Panc1 (cell line): Measurements from ENCODE around the gene PLEKHN1. TPM values are rescaled to one million over a fixed set of nuclear protein-coding genes. Genes with fewer than 3 reads are reported as not detected.

Source experiments
- ATAC-seq: fragments of 200-7000 bp; cut with Tn5 transposase; 2 replicates; pipeline ENCODE4 v1.9.1; 2020; ENCODE audit warnings: mild to moderate bottlenecking, moderate library complexity
- BruUV-seq: library from RNA; stranded (reverse); fragments of 400-500 nt; replicated peaks from 2 replicates; lab custom pipeline; 2021; lab: Mats Ljungman, UMichigan
- CTCF ChIA-PET: fragments of 300-600 bp; sonication (Branson Sonifier 250); formaldehyde crosslinking; loops from one replicate; lab custom pipeline; 2022; ENCODE audit warnings: antibody characterized with exemption; lab: Charles Lee
- POLR2A ChIA-PET: fragments of 300-600 bp; sonication (Branson Sonifier 250); formaldehyde crosslinking; loops from one replicate; lab custom pipeline; 2022; ENCODE audit warnings: antibody characterized with exemption; lab: Charles Lee
- DNase-seq: peaks from one replicate; pipeline ENCODE4 v3.0.0-alpha.2; 2010; ENCODE audit warnings: low read depth, low spot score
- H3K27ac ChIP-seq: 2 replicates; pipeline ENCODE4 v1.5.1; 2011; ENCODE audit warnings: mild to moderate bottlenecking, low read length, inconsistent platforms
- H3K27me3 ChIP-seq: fragments of 200-500 bp; sonication (Bioruptor generic); 2 replicates; pipeline ENCODE4 v1.6.0; 2014; ENCODE audit warnings: low read length, inconsistent platforms; ENCODE audit not compliant: control insufficient read depth, insufficient read depth
- H3K36me3 ChIP-seq: fragments of 200-500 bp; sonication (Bioruptor generic); 2 replicates; pipeline ENCODE4 v1.5.1; 2014; ENCODE audit warnings: inconsistent platforms, mild to moderate bottlenecking, low read length, moderate library complexity; ENCODE audit not compliant: control insufficient read depth, insufficient read depth
- H3K4me1 ChIP-seq: 2 replicates; pipeline ENCODE4 v1.5.1; 2011; ENCODE audit warnings: inconsistent platforms, mild to moderate bottlenecking, low read length, moderate library complexity; ENCODE audit not compliant: control insufficient read depth, insufficient read depth
- H3K4me3 ChIP-seq, 2 experiments: 2 replicates each; pipeline ENCODE4 v1.5.1; 2011 to 2012; ENCODE audit warnings: low read depth in 2 of 2, low read length in 2 of 2, mild to moderate bottlenecking in 2 of 2, inconsistent platforms in 1 of 2, moderate library complexity in 1 of 2
- H3K9me3 ChIP-seq: fragments of 200-500 bp; sonication (Bioruptor generic); 2 replicates; pipeline ENCODE4 v1.5.1; 2014; ENCODE audit warnings: low read depth, mild to moderate bottlenecking, inconsistent platforms, low read length, moderate library complexity; ENCODE audit not compliant: control insufficient read depth, insufficient read depth
- POLR2AphosphoS5 ChIP-seq: IDR thresholded peaks from 2 replicates; pipeline ENCODE4 v1.6.1; 2012; ENCODE audit warnings: mild to moderate bottlenecking, low read depth, low read length, moderate library complexity
- SIN3A ChIP-seq: IDR thresholded peaks from 2 replicates; pipeline ENCODE4 v1.6.1; 2012; ENCODE audit warnings: low read depth, mild to moderate bottlenecking, low read length, moderate library complexity, borderline replicate concordance; ENCODE audit not compliant: insufficient read depth
- TCF7L2 ChIP-seq: IDR thresholded peaks from 2 replicates; pipeline ENCODE4 v1.6.1; 2011; ENCODE audit warnings: mild to moderate bottlenecking, low read depth, low read length, inconsistent platforms
- in situ Hi-C: cut with HindIII; loops from 2 replicates; pipeline ENCODE4 v1.10.0; 2016; ENCODE audit warnings: low sequenced_read_pairs, low pct_unique_long_range_greater_than_20kb
- intact Hi-C: fragments of 100-400 bp; cut with micrococcal nuclease; formaldehyde crosslinking; loops from one replicate; pipeline ENCODE4 v1.10.0; 2022; ENCODE audit not compliant: unreplicated experiment
- total RNA-seq: library from RNA; stranded (reverse); gene quantifications from one replicate; pipeline ENCODE4 v1.2.1, GENCODE V29; 2021; ENCODE audit not compliant: unreplicated experiment
- TF ChIP-seq, protein P1 (sequence below), 2 experiments: IDR thresholded peaks; 2 replicates each; pipeline ENCODE4 v1.6.1; 2011 to 2012; ENCODE audit warnings: low read depth in 2 of 2, control low read depth in 1 of 2, low read length in 1 of 2, mild to moderate bottlenecking in 1 of 2, moderate library complexity in 1 of 2; ENCODE audit not compliant: insufficient read depth in 1 of 2
- TF ChIP-seq, protein P2 (sequence below): fragments of 450-650 bp; IDR thresholded peaks from 2 replicates; pipeline ENCODE4 v1.5.1; 2017; ENCODE audit warnings: mild to moderate bottlenecking

The PLEKHN1 gene
- total RNA-seq, 1 experiment from 2014 or later, result 9.8 TPM

DNA sequence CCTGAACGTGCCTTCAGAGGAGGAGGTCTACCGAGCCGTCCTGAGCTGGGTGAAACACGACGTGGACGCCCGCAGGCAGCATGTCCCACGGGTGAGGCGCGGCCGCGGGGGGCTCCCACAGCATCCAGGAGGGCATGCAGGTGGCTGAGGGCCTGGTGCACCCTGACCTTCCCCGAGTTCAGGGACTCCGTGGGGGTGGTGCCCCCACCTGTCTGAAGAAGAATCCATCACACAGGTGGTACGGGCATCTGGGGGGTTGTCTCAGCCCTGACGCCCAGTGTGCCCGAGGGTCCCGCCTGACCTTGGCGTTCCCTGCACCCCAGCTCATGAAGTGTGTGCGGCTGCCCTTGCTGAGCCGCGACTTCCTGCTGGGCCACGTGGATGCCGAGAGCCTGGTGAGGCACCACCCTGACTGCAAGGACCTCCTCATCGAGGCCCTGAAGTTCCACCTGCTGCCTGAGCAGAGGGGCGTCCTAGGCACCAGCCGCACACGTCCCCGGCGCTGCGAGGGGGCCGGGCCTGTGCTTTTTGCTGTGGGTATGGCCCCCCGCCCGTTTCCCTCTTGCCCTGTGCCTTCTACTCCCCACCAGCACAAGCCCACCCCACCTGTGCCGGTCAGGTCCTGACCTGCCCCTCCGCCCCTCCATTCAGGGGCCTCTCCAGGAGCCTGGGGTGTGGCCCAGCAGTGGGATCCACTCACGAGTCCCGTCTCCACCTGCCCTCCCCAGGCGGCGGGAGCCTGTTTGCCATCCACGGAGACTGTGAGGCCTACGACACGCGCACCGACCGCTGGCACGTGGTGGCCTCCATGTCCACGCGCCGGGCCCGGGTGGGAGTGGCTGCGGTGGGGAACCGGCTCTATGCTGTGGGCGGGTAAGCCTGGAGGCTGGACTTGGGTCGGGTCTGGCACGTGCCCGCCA, 3.6 kb upstream of the PLEKHN1 start:
- peaks cover 12% of the 10 kb centered on the region for H3K4me1 ChIP-seq
- TF ChIP-seq, protein P1, sequence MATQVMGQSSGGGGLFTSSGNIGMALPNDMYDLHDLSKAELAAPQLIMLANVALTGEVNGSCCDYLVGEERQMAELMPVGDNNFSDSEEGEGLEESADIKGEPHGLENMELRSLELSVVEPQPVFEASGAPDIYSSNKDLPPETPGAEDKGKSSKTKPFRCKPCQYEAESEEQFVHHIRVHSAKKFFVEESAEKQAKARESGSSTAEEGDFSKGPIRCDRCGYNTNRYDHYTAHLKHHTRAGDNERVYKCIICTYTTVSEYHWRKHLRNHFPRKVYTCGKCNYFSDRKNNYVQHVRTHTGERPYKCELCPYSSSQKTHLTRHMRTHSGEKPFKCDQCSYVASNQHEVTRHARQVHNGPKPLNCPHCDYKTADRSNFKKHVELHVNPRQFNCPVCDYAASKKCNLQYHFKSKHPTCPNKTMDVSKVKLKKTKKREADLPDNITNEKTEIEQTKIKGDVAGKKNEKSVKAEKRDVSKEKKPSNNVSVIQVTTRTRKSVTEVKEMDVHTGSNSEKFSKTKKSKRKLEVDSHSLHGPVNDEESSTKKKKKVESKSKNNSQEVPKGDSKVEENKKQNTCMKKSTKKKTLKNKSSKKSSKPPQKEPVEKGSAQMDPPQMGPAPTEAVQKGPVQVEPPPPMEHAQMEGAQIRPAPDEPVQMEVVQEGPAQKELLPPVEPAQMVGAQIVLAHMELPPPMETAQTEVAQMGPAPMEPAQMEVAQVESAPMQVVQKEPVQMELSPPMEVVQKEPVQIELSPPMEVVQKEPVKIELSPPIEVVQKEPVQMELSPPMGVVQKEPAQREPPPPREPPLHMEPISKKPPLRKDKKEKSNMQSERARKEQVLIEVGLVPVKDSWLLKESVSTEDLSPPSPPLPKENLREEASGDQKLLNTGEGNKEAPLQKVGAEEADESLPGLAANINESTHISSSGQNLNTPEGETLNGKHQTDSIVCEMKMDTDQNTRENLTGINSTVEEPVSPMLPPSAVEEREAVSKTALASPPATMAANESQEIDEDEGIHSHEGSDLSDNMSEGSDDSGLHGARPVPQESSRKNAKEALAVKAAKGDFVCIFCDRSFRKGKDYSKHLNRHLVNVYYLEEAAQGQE (IDR thresholded peaks at IDR 0.05; ENCODE audit: insufficient read depth in 1 of 2, low read depth in 2 of 2, low read length in 1 of 2), result no peak
- TF ChIP-seq SIN3A (no peak), TCF7L2 (no peak), POLR2AphosphoS5 (no peak)
- TF ChIP-seq, protein P2, sequence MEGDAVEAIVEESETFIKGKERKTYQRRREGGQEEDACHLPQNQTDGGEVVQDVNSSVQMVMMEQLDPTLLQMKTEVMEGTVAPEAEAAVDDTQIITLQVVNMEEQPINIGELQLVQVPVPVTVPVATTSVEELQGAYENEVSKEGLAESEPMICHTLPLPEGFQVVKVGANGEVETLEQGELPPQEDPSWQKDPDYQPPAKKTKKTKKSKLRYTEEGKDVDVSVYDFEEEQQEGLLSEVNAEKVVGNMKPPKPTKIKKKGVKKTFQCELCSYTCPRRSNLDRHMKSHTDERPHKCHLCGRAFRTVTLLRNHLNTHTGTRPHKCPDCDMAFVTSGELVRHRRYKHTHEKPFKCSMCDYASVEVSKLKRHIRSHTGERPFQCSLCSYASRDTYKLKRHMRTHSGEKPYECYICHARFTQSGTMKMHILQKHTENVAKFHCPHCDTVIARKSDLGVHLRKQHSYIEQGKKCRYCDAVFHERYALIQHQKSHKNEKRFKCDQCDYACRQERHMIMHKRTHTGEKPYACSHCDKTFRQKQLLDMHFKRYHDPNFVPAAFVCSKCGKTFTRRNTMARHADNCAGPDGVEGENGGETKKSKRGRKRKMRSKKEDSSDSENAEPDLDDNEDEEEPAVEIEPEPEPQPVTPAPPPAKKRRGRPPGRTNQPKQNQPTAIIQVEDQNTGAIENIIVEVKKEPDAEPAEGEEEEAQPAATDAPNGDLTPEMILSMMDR, result no peak
- no TSS peak for BruUV-seq

DNA sequence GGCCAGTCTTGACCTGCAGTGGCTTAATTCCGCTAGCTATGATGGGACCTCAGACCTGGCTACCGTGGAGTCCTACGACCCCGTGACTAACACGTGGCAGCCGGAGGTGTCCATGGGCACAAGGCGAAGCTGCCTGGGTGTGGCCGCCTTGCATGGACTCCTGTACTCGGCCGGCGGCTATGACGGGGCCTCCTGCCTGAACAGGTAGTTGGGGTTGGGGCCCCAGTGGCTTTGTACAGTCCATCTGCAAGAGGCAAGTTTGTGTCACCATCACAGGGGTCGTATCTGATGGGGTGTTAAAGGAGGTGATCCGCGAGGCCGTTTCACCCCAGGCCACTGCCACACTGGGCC, 3.0 kb upstream of the PLEKHN1 start:
- DNase-seq (no peak), ATAC-seq (no peak)
- Histone ChIP-seq H3K4me3 (no peak overlapping the region), H3K9me3 (no peaks in the 10 kb centered on the region), H3K27ac (no peak overlapping the region), H3K36me3 (peaks cover 6% of the 10 kb centered on the region; the same call in 1 of the 2 replicates), H3K27me3 (no peaks in the 10 kb centered on the region), H3K4me1 (peaks cover 13% of the 10 kb centered on the region)
- BruUV-seq, result no TSS peak
- no peak for TF ChIP-seq TCF7L2
- TF ChIP-seq, protein P2, result no peak
- no peak for TF ChIP-seq POLR2AphosphoS5
- TF ChIP-seq, protein P1 (IDR thresholded peaks at IDR 0.05; ENCODE audit: insufficient read depth in 1 of 2, low read depth in 2 of 2, low read length in 1 of 2), result no peak
- no peak for TF ChIP-seq SIN3A
- CTCF ChIA-PET, result no interaction called here
- in situ Hi-C loops (no loop called here), intact Hi-C loops (no loop called here)
- POLR2A ChIA-PET, result no interaction called here

More for the DNA sequence above, 3.6 kb upstream of the PLEKHN1 start:
- DNase-seq (no peak), ATAC-seq (no peak)
- no peaks in the 10 kb centered on the region for H3K9me3 ChIP-seq
- H3K4me3 ChIP-seq, result no peak overlapping the region
- ChIA-PET CTCF (no interaction called here), POLR2A (no interaction called here)
- H3K36me3 ChIP-seq, result peaks cover 6% of the 10 kb centered on the region; the same call in 1 of the 2 replicates
- intact Hi-C loops (no loop called here), in situ Hi-C loops (no loop called here)
- H3K27me3 ChIP-seq, result no peaks in the 10 kb centered on the region
- no peak overlapping the region for H3K27ac ChIP-seq
